ENCODE data around the gene NKAIN4.

DNA sequence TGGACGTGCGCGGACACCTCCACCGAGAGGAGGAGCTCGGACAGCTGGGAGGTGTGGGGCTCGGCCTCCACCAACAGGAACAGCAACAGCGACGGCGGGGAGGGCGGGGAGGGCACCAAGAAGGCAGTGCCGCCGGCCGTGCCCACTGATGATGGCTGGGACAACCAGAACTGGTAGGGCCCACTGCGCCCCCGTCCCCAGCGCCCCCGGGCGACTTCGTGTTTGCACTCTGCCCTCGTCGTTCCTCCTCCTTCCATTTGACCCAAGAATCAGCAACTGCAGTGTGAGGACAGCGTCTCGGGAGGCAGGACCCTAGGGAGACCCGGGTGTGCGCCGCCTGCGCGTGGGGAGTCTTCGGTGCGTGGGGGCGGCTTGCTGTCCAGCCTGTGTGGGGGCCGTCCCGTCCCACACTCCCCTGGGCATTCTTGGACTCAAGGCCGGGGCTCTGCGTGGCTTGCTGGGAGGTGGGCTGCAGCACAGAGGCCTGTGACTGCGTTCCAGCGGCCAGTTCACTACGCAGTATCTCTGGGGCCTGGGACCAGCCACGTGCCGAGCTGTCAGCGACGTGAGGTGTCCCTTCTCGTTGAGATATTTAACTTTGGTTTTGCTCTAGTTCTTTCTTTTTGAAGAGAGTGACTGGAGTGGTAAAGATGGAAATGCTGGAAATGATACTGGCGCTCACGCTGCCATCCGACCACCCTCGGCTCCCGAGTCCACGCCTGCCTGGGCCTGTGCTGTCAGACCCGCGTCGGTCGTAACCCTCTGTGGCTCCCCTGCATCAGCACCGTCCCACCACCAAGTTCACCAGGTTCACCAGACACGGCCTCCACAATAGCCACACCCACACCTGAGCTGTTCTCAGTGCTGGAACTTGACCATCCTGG is 33.7 kb upstream of the NKAIN4 start:
- TF ChIP-seq, protein P1, sequence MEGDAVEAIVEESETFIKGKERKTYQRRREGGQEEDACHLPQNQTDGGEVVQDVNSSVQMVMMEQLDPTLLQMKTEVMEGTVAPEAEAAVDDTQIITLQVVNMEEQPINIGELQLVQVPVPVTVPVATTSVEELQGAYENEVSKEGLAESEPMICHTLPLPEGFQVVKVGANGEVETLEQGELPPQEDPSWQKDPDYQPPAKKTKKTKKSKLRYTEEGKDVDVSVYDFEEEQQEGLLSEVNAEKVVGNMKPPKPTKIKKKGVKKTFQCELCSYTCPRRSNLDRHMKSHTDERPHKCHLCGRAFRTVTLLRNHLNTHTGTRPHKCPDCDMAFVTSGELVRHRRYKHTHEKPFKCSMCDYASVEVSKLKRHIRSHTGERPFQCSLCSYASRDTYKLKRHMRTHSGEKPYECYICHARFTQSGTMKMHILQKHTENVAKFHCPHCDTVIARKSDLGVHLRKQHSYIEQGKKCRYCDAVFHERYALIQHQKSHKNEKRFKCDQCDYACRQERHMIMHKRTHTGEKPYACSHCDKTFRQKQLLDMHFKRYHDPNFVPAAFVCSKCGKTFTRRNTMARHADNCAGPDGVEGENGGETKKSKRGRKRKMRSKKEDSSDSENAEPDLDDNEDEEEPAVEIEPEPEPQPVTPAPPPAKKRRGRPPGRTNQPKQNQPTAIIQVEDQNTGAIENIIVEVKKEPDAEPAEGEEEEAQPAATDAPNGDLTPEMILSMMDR (IDR thresholded peaks at IDR 0.05): no peak
- TF ChIP-seq POLR2A (IDR thresholded peaks at IDR 0.05): no peak
